ENCODE results near the gene TMCC1. TPM values are rescaled to one million over a fixed set of nuclear protein-coding genes. Genes with fewer than 3 reads are reported as not detected.

TMCC1 gene
- polyA plus RNA-seq, 5 donors: 22.1 to 28.1 (median 26.2) TPM

Other genes with a start within 250 kb of the TMCC1 start
- under 1 TPM; 0.14 to 0.60 (median 0.51) TPM for gene TRH, start 81.0 kb upstream of the TMCC1 start, polyA plus RNA-seq (ENCODE audit: insufficient read depth in 1 of 5, insufficient read length in 5 of 5, low replicate concordance in 1 of 5)
- 1 to 10 TPM; 2.4 to 4.7 (median 3.9) TPM for gene ALG1L2, start 188.1 kb upstream of the TMCC1 start, polyA plus RNA-seq (ENCODE audit: insufficient read depth in 1 of 5, insufficient read length in 5 of 5, low replicate concordance in 1 of 5)